Activated naive CD4-positive, alpha-beta T cell treated with anti-CD3 and anti-CD28 coated beads, Interleukin-2, amount 50 U/mL, for 16 hours (primary cell): ENCODE results near the gene TOPORS.

Experiments used
- DNase-seq: peaks from one replicate; pipeline ENCODE4 v3.0.0-alpha.2; 2020

TOPORS gene

DNA sequence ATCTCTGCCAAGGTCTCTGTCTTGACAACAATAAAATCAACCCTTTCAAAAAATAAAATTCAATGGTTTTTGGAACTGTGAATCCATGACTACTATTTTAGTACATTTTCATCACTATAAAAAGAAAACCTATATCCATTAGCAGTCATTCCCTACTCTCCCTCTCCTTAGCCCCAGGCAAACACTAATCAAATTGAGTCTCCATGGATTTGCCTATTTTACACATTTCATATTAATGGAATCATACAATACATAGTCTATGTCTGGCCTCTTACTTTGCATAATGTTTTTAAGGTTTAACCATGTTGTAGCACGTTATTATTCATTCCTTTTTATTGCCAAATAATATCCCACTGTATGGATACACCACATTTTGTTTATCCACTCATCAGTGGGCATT is 50.5 kb downstream of the TOPORS start:
- no peak for DNase-seq

DNA sequence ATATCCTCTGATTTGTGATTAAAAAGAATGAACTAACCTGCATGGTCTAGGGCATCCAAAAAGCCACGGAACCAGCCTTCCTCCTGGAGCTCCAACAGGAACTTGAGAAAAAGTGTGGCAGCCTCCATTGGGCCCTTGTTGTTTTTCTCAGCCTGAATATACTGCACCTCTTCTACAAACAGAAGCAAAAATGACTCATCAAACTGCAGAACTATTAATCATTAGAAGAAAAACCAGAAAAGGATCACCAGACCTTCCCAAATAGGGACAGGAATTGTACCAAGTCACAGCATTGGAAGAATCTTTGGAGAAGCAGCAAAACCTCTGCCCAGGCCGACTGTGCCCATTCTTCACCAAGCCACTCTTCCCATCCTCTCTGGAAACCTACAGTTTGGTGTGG is 51.6 kb downstream of the TOPORS start:
- no peak for DNase-seq

DNA sequence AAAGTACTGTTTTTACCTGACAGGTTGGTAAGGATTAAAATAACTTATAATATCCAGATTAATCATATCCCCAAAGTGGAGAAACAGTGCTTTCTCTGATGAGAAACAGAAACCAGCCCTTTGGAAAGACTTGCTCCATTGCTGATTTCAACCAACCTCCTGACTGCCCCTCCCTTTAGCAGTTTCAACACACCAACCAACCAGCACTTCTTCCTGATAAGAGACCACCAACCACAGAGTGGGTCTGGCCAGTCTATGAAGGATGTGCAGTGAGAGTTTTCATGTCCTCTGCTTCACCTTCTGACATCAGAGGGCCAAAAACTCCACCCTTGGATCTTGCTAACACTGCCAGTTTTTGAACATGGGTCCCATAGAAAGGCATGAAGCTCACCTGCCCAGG is 54.5 kb downstream of the TOPORS start:
- no peak for DNase-seq

DNA sequence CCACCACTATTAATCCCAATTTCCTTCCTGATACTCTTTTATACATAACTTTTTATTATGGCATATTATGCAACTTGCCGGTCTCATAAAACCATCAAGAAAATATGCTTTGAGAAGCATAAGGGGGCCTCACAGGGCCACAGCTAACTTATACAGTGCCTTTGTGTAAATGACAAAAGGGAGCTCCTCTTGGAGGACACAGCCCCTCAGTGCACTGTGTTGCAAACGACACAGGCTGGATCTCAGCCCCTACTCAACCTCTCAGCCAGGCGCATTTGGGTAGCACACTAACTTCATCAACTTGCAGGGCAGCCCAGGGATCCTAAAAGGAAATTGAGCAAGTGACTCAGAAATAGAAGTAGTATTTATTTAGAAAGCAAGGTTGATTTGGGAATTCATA is 61.8 kb downstream of the TOPORS start:
- no peak for DNase-seq
